Kidney capillary endothelial cell (primary cell): Measurements from ENCODE around the gene PAX8.
"Not testable (repeated sequence)": the region's sequence is repeated elsewhere in the genome, so short reads cannot be mapped to it uniquely, and the experiment has no call there.

Experiments
- DNase-seq: peaks from one replicate; pipeline ENCODE4 v3.0.0-alpha.2; 2018; ENCODE audit warnings: low spot score

The PAX8 gene

DNA sequence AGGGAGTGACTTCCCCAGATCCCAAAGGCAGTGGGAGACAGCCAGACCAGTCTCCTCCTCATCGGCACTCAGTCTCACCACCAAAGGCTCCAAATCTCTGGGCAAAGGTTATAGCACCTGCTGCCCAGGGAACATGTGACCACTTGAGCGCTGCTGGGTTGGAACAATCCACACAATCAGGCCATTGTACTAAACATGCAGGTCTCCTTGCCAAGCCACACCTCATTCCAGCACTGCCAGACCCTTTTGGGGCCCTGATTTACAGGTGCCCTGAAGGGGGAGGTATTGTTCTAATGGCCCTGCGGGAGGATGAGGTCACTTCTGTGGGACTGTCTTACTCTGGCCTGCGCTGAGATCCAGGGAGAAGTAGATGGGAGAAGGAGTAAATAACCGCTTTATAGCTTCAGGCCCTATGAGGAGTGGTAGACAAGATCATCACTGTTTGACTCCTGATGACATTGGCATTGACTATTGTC is 10.0 kb upstream of the PAX8 start:
- not testable (repeated sequence) for DNase-seq

DNA sequence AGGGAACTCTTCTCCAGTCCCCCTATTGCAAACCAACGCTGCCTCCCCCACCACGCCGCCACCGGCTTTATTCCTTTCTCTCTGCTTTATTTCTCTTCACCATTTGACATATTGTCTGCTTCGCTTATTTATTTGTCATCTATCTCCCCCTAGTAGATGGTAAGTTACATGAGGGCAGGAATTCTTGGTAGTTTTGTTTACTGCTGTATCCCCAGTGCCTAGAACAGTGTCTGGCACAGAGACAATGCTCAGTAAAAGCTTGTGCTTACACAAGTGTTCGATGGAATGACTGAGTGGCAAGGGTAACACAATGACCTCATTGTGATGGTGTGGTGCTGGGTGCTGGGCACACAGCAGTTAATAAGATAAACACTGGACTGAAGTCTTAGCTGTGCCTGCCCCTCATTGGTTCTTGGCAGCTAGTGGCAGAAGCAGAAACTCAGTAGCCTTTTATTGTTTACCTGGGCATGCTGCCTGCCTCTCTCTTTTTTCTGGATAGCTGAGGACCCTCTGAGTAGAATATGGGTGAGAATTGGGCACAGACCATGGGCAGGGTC is 9.5 kb upstream of the PAX8 start:
- DNase-seq: not testable (repeated sequence)

DNA sequence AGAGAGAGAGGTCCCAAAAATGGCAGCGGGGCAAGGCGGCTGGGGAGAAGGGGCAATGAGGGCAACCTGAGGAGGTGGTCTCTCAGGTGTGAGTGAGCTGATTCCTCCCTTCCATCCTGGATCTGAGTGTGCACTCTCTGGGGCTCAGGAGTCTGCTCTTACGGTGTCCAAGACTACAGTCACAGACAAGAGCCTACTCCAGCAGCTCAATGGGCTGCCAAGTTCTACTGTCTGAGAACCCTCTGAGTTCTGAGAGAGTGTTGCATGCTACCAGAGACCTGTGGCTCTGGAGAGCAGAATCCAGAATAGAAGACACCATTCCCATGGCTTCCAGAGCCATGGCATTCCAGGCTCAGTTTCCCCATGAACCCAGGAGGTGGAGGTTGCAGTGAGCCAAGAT is 7.1 kb upstream of the PAX8 start:
- no peak for DNase-seq

DNA sequence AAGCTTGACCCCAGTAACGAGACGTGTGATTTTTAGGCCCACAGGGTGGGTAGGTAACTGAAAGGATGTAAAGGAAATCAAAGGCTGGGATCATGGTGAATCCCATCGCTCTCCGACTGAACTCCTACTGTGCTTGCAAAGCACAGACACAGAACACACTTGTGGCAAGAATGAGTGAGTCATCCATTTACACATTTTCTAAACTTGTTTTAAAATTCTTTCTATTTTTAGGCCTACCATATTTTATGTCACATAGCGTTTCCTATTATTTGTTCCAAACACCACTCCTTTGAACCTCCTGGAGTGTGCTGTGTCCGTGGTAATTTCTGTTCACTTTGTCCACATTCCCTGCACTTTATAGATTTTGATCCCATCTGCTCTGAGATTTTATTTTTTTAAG is 6.3 kb upstream of the PAX8 start:
- not testable (repeated sequence) for DNase-seq

DNA sequence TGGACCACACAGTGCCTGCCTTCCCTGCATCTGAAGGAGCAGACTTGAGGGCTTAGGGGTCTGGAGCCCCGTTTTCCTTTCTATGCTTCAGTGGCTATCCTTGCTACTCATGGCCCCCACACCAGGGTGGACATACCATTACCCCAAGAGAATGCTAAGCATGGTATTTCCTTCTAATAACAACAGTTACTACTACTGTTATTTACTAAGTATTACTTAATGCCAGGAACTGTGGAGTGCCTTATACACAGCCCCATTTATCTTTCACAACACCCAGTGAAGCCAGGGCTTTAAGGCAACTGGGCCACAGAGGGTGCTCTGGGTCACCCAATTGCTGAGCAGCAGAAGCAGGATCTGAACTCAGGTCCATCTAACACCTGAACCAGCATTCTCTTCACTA is 5.8 kb upstream of the PAX8 start:
- DNase-seq: no peak

DNA sequence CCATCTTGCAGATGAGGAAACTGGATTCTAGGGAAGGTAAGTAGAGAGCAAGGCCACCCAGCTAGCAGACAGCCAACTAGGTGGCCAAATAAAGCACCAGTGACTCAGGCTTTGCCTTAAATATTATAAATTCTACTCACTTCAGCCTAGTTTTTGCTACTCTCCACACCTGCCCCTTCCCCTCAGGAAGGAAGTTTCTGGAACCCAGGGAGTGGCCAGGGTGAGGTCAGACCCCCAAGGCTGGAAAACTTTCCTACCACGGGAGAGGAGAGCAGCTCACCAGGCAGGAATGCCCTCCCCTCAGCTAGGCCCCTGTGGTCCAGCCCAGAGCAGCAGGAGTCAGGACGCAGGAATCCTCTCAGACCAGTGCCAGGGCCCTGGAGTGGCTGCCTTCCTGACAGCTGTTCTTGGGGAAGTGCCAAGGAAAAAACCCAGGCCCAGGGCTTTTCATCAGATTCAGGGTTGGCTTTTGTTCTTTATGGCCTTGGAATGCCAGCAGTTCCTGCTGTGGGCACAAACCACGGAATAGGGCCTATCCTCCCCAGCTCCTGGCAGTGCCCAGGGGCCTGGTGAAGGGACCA is 5.1 kb upstream of the PAX8 start:
- peak; percentile 60 for DNase-seq

DNA sequence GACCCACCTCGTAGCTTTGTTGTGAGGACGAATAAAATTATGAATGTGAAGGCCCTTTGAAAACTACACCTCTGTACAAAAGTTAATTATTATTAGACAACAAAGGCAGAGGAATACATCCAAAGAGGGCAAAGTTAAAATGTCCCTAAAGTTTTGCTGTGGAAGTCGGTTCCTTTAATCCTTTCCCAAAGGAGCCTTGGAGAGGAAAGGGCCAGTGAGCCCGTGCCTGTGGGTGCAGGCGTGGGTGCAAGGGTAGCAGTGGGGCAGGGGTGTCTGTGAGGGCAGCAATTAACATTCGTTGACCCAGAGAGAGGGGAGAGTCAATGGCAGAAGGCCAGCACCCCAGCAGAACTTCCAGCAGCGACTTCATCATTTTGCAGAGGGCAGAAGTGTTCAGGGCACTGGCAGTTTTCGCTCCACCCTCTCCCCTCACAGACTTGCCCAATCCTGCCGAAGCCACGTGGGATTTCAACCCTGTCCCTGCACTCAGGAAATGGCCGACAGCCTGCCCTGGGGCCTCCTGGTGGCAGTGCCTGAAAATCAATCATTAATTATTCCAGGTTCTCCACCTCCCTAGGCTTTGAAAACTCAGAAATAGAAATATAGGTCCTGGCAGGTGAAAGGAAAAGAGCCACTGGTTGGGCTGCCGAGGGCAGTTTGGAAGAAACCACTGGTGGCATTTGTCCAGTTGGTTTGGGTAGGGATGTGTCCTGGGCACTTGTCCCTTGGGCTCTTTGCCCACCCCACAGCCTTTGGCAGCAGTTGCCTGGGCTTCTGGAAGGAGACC is 4.2 kb upstream of the PAX8 start:
- no peak for DNase-seq

DNA sequence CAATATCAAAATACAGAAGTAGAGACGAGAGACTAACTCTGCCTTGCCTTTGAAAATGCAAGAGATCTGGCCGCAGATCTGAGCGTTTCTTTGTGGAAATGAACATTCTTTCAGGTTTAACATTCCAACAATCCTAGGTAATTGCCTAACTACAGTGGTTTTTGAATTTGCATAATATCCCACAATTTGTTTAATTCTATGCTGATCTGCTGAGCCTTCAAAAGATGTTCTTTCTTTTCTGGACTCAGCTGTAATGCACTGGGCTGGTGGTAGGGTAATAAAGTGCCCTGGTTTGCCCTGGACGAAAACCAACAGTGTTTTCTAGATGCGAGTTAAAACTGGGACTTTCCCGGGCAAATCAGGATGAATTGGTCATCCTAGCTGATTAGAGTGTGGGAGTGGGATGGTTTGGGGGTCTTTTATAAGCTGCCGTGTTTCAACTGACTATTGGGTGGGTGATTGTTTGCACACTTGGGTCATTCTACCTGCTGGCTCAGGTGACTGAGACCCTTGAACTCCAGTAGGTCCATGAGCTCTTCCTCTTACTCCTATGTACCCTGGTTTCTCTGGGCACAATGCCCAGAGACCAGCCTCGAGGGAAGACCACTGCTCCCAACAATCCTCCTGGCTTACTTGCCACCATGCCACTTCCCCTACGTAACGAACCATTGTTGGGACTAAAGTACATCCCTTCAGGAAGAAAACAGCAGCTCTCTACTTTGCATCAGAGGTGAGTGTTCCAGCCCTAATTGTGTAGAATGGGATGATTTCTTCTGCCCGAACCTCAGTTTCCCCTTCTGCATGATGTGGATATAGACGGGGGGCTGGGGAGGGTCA is 3.4 kb upstream of the PAX8 start:
- no peak for DNase-seq

DNA sequence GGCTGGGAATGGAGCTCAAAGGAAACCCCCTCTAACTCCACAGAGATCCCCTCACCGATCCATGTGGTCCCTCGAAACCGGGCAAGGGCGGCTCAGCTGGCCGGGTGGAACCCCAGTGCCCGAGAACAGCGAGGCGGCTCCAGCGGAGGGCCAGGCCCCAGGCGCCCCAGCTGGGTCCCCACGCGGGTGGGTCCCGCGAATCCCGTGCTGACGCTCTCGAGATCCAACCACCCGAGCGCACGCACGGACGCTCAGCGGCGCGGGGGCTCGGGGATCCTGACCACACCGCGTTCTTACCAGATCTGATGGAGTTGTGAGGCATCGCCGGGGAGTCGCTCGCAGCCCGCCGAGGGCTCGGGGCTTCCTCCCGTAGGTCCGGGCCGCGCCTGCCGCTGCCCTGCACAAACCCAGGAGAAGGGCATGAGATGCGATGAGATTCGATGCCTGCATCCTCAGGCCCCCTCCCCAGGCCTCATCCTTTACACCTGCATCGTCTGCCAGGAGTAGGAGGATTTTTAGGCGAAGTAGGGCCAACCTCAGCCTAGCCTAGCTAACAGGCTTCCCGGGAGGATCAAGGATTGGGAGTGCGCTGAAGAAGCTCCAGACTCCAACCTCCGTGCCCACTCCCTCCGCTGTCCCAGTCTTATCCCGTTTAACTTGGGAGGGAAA is 514 bp downstream of the PAX8 start:
- DNase-seq: no peak

DNA sequence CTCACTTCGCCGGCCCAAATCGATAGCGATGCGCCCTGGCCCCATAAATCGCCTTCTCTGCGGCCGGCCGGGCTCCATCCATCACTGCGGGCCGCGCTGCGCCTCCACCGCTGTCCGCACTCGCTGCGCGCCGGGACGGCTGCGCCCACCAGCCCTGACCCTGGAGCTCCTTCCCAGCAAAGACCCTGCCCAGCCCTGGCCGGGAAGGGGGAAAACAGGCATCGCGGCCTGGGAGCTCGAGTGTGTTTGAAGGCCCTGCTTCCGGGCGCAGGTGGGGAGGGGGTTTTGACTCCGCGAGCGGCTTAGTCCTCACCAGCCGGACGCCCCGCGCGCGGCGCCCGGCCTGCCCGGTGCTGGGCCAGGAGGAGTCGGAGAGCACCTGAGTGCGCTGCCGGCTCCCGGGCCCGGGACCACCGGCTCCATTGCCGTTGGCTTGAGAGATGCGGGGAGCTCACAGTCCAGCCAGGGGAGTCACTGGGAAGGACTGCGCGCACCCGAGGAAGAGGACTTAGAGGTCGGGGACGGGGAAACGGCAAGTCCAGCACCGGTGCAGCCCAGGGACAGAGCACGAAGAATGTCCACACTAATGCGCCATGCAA is 1.1 kb downstream of the PAX8 start:
- no peak for DNase-seq

DNA sequence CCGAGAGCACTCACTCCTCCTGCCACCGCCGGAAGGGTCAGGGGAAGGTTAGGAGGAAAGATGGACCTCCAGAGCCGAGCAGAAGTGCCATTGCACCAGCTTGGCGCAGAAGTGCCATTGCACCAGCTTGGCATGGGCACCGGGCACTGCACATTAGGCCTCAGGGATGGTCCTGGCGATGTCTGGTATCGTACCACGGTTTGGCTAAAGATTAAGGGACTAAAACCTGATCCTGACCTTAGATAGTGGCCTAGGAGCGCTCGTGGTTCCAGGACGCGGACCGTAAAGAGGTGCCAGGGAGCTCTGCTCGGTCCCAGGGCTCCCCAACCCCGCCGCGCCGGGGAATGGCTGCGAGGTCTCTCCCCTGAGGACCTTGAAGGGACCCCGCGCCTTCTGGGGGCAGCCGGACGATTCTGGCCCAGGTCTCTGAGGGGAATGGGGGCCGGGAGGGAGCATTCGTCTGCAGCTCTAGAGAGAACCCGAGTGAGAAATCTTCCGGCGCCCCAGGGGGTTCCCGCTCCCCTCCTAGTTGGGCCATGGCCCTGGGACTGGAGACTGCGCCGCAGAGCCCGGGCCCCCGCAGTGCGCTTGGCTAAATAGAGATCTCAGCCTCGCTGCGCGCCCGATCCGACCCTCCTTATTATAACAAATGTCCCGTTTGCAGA is 1.8 kb downstream of the PAX8 start:
- DNase-seq: no peak

DNA sequence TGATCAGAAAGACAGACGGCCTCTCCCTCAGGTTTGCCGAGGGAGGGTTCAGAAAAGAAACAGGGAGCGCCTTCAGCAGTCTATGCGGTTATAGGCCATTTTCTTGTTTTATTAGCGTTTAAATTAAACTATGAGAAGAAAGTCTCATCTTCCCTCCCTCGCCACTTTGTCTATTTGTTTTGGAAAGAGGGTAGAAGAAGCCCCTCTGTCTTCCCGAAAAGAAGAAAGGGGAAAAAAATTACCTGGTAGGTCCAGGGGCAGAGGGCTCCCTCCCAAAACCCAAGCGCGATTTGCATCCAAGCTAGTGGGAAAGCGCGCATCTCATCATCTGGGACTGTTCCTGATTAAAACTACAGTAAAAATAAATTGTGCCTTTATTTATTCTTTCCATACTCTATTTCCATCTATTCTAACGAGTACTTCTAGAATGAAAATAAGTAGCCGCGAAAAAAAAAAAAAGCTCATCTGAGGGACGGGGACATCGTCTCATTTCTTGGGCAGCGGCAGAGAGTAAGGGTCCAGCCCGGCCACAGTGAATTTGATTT is 2.4 kb downstream of the PAX8 start:
- DNase-seq: no peak

DNA sequence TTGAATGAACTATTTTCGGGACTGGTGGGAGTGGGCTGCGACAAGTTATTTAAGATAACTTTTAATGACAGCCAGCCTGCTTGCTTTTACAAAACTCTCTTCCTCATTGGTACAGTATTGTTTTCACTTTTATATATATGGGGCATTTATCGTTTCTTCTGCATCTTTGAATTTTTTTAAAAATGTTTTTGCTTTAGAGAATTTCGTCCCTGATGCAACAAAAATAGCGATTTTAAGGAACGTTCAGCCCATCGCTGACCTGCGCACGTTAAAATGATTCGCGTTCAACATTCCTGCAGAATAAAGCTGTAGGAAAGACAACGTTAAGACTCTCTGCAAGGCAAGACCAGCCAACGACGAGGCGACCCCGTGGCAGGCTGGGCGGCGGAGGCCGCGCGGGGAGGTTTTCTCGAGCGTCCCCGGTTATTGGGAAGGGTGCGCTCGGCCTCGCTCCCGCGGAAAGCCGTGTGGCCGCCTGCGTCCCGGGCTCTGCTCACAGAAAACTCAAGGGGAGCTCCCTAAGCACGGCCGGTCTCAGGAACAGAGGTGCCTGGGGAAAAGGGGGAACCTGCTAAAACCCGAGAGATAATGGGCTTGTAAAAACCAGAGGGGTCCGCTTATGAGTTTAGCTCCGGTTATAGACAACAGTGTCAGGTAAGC is 3.0 kb downstream of the PAX8 start:
- DNase-seq: no peak

DNA sequence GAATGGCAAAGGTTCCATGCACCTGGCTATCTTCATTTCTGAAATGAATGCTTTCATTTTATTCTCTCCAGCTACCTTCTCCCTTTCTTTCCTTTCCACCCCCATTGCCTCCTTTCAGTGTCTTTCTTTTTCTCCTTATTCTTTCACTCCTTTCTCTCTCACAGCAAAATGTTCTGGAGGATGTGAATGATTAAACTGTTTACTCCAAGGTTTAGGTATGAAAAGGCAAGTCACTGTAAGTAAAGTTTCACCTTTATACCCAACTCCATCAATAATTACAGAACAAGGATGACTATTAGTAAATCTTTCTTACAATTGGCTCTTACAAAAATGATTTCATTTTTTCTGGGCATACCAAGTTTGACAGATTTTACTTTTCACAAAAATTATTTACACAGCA is 4.3 kb downstream of the PAX8 start:
- no peak for DNase-seq

DNA sequence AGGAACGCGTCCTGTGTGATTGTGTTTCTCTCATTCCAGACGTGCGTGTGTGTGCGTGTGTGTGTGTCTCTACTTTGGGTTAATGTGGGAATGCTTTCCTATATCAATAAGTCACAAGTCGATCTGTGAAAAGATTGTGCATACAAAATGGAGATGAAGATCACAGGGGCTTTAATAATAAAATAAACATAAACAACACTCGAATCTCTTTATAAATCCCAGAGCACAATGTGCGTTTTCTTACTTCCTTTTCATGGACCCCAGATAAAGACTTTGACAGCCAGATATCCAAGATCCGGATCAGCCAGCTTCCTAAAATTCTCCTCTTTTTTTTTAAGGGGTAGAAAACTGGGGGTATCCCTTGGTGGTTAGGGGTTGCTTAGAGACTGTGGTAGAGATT is 4.7 kb downstream of the PAX8 start:
- no peak for DNase-seq

DNA sequence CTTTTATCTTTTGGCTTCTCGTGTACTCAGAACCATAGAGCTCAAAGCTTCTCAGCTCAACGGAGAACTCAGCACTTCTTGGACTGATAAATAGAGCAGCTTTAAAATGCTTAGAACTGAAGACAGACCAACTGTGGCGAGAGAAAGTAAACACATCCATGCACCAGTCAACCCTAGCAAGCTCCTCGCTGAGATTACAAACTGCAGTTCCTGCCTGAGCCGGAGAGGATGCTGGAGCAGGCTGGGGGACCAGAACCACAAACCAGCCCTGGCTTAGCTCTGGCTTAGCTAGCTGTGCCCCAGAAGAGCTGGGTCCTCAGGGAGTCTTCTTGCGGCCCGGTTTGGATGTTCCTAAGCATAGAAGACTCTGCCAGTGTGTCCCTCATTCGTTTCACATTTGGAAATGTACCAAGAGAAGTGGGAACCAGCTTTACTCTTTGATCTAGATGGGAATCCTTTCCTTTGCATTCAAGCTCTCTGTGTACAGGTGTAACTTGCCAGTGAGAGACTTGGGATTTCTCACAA is 5.6 kb downstream of the PAX8 start:
- DNase-seq: no peak

DNA sequence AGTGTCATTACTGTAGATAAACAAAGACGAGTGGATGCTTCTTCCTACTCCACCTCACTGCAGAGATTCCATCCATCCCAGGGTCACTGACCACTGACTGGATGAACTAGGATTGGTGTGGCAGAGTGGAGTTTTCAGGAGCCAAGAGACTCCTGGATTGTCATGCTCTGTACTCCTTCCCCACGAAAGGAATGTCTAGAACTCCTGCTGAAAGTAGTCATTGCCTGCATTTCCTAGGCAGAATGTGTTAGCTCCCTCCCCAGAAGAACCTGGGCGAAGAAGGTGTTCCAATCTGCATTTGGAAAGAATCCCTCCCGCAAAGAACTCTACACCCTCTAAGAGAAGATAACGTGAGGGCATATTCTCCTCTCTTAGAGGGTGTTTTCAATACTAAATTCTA is 6.2 kb downstream of the PAX8 start:
- DNase-seq: no peak

DNA sequence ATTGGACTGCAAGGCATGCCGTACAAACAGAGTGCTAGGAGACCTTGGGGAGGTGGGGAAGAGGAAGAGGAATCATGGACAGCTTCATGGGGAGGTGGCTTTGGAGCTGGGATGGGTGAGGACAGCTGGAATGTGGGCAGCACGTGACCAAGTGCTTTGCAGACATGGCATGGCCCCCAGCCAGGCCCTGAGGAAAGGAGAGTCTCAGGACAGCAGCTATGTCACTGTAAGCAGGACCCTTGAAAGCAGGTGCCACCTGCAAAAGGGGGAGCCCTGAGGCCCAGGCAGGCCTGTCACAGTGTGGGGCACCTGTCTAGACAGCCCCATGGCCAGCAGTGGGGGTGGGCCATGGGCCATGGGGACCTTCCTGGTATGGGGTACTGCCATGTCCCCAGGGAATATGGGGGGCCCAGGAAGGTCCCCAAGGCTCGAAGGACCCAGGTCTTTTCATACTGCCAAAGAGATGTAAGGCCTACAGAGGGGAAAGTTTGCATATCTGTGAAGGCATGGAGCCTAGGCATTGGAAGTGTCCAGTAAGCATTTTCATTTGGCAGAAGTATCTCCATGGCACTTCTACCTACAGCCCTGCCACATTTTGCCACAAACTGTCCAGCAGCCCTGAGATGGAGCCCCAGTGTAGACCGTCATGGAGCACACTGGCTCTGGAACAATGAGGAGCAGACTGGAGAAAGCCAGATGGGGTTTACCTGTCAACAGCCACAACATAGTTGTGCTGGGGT is 9.9 kb downstream of the PAX8 start:
- no peak for DNase-seq

DNA sequence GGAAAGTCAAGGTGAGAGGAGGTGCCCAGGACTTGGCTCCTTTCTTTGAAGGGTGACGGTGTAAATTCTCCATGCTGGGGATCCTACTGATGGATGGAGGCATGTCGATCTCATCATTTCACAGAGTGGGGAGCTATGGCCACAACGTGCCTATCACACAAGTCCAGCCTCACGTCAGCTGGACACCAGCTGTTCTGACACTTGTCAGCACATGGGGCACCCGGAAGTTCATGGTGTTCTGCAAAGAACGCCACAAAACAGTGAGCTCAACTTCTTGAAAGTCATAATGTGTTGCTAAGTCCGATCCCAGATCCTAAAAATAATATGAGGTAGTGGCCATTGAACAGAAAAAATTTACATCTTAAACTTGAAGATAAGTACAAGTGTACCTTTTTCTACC is 12.3 kb downstream of the PAX8 start:
- no peak for DNase-seq
